AG20443 (cell line): Measurements from ENCODE around the gene NPR2.
A peak's percentile ranks its signal among the peaks of the same experiment; 100 is the strongest.

Experiments
- DNase-seq: peaks from one replicate; pipeline ENCODE4 v3.0.0; 2012; ENCODE audit warnings: low spot score, mixed read lengths

Gene NPR2

DNA sequence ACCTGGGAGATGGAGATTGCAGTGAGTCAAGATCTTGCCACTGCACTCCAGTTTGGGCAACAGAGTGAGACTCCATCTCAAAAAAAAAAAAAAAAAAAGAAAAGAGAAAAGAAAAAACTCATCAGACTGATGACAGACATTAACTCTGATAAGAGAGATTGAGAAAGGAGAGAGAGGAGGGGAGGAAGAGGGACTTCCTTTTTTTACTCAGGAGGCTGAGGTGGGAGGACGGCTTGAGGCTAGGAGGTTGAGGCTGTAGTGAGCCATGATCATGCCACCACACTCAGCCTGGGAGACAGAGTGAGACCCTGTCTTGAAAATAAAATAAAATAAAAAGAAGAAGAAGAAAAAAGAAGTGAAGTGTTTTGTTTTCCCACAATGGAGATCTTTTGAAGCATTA lies 27.6 kb upstream of the NPR2 start:
- DNase-seq, result no peak

- no peak for DNase-seq
Observed at GRCh38 chr9:35766997-35767396, 24.4 kb upstream of the NPR2 start.

- DNase-seq, result no peak
Observed at GRCh38 chr9:35767458-35767857, 23.9 kb upstream of the NPR2 start.

- DNase-seq, result no peak
Observed at GRCh38 chr9:35769763-35770162, 21.6 kb upstream of the NPR2 start.

GRCh38 chr9:35771075-35771433 lies 20.3 kb upstream of the NPR2 start:
- DNase-seq, result no peak

DNA sequence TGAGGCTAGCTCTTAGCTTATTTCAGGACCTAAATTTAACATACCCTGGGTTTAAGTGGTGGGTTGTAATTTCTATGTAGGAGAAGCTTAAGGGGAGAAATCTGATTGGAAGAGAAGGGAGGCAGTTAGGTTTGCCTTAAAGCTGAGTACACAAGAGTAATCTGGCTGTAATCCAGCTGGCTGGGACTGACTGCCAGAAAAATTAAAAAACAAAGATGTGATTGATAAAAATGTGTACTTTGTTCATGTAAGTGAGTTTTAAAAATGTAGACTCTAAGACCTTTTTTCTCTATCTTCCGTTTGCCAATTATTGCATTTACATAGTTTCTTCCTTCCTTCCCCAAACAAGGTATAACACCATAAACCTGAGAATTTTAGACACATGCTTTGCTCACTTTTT lies 19.9 kb upstream of the NPR2 start:
- DNase-seq, result no peak

DNA sequence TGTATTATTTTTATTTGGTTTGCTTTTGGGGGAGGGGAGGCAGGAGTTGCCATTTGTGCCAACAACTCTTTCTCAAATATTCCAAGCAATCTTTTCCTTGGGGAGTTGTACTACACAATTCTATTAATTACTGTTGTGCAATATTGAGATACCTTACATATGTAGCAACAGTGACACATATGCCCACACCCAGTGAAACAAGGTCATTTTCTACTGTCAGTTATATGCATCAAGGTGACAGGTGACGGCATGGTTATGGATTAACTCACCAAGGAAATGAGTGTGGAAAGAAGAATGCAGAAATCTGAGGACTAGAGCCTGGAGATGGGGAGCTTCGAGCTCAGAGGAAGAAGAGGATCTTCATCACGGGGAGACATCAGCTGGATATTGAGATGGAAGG lies 19.4 kb upstream of the NPR2 start:
- no peak for DNase-seq

DNA sequence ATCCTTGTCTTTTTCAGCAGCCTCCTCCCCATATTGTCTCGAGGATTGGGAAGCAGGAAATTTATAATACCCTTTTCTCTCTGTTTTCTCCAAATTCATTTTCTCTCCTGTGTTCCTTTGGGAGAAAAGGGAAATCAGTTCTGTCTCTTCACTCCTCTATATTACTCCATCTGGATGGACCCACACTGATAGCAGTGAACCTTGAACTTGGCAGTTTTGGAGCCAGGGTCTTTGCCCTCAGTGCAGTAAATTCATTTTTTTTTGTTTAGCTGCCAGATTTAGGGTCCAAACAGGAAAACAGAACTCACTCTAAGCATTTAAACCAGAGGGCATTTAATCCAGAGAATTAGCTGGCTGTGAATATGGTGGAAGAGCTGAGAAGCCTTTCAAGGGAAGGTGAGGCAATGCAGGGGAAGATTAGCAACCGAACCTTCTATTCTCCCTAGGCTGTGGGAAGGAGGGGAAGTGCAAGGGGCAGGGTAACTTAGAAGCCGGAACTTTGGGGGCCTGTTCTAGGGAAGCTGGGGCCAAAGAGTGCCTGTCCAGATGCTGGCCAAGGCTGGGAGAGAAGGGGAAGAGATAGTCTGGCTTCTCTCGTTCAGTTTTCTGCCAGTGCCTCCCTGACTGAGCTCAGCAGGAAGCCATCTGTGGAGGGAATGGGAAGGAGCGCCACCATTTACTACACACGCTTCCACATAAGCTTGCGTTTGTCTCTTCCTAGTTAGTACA lies 16.3 kb upstream of the NPR2 start:
- no peak for DNase-seq

DNA sequence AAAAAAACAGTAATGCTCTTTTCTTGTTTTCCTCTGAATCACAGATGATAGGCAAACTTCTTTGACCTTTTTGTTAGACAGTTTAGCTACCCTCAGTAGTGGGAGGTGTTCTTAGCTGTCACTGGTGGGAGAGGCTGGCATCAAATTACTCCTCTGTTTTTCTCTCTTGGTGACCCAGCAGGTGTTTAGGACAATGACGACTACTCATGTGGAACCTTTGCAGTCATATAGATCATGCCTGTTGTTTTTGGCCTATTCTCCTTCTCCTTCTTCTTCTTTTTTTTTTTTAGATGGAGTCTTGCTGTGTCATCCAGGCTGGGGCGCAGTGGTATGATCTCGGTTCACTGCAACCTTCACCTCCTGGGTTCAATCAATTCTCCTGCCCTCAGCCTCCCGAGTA lies 15.4 kb upstream of the NPR2 start:
- DNase-seq, result no peak

DNA sequence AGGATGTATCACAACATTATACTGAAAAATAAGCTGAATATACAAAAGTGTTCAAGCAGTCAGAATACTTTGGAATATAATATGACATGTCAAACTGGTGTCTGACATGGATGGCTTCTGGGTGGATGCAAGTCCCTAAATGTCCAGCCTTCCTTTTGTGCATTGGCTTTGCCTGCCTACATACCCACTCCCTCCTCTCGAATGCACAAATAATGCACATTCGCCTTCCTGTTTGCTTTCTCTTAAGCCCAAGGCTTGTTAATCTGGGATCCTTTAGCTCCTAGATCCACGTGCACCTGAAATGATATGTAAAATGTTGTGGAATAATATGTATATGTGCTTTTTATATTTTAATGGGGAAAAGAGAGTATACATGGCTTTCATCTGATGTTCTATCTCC lies 12.9 kb upstream of the NPR2 start:
- DNase-seq, result no peak

DNA sequence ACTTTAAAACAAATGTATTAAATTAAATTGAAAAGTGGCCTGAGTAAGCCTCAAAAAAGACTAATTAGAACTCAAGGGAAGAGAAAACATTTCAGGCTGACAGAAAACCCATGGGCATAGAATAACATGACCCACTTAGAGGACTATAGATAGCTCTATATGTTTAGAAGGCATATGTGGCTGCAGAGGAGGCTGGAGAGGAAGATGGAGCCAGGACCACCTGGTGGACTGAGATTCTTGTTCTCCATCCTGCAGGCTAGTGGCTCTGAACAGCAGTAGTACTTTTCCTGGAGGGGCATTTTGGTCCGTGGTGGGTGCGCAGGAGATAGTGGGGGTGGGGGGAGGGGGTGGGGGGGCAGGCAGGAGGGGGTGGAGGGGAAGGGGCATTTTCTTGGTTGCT lies 10.3 kb upstream of the NPR2 start:
- DNase-seq, result no peak

DNA sequence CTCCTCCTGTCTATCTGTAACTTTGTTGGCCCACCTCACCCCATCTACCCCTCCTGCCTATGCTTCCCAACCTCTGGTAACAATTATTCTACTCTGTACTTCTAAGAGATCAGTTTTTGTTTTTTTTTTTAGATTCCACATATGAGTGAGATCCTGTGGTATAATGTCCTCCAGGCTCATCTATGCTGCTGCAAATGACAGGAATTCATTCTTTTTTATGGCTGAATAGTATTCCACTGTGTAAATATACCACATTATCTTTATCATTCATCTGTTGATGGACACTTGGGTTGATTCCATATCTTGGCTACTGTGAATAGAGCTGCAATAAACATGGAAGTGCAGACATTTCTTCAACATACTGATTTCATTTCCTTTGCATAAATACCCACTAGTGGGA lies 8.0 kb upstream of the NPR2 start:
- no peak for DNase-seq

DNA sequence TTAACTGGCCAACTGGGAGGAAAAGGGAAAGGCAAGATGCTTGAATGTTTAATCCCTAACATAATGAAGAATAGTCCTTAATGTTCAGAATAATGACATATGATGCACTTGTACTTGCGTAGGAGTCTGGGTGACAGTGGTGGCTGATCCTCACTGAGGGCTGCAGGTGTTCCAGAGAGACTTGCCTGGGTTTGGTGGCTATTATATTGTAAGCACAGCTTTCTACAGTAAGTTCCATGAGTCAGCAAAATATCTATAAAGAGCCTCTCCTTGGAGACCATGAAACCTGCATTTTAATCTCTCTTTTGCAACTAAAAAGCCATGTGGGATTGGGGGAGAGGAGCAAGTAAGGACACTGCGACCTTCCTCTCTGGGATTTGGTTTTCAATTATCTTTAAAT lies 1.9 kb upstream of the NPR2 start:
- DNase-seq, result no peak

GRCh38 chr9:35790025-35790384 lies 1.4 kb upstream of the NPR2 start:
- no peak for DNase-seq

- peak; percentile 92 for DNase-seq
Observed at GRCh38 chr9:35790385-35791296, 750 bp upstream of the NPR2 start.

DNA sequence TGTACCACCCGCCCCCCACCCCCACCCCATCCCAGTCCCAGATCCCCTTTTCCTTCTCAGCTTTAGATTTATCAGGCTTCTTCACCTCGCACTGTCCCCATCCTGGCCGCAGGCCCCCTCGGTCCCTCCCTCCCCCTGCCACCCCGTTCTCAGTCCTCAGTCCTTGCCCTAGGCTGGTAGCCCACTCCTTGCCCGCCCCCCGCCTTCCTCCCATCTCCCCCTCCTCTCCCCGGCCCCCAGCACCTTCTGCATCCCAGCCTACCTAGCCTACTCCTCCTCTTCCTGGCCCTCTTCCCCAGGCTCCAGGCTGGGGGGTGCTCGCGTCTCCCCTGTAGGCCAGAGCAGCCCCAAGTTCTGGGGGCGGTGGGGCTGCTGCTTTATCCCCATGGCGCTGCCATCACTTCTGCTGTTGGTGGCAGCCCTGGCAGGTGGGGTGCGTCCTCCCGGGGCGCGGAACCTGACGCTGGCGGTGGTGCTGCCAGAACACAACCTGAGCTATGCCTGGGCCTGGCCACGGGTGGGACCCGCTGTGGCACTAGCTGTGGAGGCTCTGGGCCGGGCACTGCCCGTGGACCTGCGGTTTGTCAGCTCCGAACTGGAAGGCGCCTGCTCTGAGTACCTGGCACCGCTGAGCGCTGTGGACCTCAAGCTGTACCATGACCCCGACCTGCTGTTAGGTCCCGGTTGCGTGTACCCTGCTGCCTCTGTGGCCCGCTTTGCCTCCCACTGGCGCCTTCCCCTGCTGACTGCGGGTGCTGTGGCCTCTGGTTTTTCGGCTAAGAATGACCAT lies 828 bp downstream of the NPR2 start:
- no peak for DNase-seq

DNA sequence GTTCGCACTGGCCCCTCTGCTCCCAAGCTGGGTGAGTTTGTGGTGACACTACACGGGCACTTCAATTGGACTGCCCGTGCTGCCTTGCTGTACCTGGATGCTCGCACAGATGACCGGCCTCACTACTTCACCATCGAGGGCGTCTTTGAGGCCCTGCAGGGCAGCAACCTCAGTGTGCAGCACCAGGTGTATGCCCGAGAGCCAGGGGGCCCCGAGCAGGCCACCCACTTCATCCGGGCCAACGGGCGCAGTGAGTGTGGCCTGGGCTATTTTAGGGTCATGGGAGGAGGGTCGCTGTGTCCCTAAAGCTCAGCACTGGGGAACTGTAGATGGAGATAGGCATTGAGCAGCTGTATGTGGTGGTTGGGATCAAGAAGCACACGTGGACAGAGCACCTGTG lies 1.4 kb downstream of the NPR2 start:
- no peak for DNase-seq

- peak; percentile 25 for DNase-seq
Observed at GRCh38 chr9:35793461-35793860, 2.1 kb downstream of the NPR2 start.

- no peak for DNase-seq
Observed at GRCh38 chr9:35795695-35796094, 4.3 kb downstream of the NPR2 start.

DNA sequence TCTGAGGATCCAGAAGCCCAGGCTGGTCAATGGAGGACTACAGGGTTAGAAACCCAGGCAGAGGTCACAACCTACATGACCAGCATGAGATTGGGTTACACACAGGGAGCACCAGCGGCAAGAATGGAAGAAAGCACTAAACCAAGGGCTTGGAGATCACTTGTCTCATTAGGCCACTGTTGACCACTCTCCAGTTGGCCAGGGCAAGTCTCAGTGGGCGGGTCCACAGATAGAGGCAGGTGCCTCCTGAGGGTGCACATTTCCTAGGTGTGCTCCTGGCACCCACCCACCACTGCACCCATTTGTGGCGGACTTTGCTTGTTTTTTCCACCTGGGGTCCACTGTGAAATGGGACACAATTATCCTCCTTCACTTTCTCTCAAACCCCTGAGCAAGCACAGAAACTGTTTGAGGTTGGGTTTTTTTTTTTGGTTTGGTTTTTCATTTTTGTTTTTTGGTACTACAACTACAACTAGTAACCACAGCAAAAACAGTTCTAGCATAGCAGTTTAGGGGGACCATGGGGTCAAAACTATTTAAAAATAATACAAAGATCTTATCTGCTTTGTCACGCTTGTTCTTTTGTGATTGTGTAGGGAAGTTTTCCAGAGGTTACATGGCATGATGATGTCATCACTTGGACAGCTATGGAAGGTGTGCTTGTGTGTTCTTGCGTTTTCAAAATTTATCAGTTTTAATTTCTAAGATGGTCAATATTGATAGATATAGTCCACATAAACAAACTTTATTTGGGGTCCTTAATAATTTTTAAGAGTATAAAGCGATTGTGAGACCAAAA lies 6.1 kb downstream of the NPR2 start:
- no peak for DNase-seq

GRCh38 chr9:35798658-35799374 lies 7.4 kb downstream of the NPR2 start:
- DNase-seq, result peak; percentile 27
